GM19099 (cell line): ENCODE measurements around the gene SIGLEC12.

Experiments used
- POLR2A ChIP-seq: IDR thresholded peaks from 3 replicates; pipeline ENCODE4 v1.6.1; 2011; ENCODE audit warnings: low read depth; ENCODE audit not compliant: insufficient read length; ENCODE audit errors: extremely low read depth

SIGLEC12 gene

GRCh38 chr19:51458899-51459505 lies 42.6 kb downstream of the SIGLEC12 start:
- TF ChIP-seq POLR2A, result no peak

DNA sequence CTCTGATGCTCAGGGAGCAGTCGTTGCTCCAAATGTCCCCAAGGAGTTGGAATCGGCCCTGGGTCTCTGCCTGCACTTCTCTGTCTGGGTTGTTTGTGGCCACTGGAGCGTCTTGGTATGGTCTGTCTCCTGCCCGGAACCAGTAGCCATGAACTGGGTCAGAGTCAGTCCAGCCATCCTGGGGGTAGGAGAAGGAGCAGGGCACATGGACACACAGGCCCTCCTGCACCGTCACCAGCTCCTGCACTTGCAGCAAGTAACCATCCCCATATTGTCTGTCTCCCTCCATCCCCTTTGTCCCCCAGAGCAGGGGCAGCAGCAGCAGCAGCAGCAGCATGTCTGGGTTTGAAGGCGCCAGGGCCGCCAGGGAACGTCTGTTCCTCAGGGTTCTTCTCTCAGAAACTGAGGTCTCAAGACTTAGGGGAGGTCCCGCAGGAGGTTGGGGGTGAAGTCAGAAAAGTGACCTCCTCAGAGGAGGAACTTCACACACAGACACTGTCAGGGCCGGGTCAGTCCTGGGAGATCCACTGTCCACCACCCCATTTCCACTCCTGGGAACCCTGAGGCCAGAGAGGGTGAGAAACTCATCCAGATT lies 43.5 kb downstream of the SIGLEC12 start, which contains the start of gene SIGLEC8:
Gene SIGLEC8 (minus strand): TSS at position 404 of the 595 bp plus-strand sequence. CDS start 67 bp downstream, at position 337.
- no peak for TF ChIP-seq POLR2A

GRCh38 chr19:51457351-51458013 lies 44.1 kb downstream of the SIGLEC12 start:
- TF ChIP-seq POLR2A, result no peak

GRCh38 chr19:51456541-51457290 lies 44.9 kb downstream of the SIGLEC12 start:
- TF ChIP-seq POLR2A, result no peak

- TF ChIP-seq POLR2A, result no peak
These were observed 50.8 kb downstream of the SIGLEC12 start for GRCh38 chr19:51450730-51451307.

DNA sequence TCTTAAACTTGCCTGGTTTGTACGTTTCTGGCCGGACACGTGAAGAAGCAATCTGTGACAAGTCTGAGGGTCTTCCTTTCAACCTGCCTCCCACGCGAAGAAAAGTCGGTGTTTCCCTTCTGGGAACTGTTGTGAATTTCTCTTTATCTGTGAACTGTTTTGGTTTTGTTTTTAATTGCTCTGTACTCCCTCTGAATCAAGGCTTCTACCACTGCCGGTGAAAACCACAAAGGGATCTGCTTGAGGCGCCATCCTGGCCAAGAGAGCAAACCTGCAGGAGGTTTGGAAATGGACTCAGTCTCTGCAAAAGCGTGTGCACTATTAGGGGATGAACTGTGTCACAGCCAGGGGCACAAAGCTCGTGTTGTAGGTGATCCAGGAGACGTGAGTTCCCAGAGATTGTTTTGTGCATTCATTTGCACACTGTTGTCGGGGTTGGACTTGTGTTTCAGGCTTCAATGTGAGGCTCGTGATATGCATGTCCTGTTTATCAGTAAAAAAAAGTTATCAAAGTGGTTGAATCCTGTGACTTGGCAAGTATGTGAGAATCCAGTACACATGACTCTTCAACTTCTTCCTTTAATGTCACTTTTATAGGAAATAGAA lies 53.1 kb downstream of the SIGLEC12 start:
- TF ChIP-seq POLR2A, result no peak

GRCh38 chr19:51448011-51448410 lies 53.6 kb downstream of the SIGLEC12 start:
- no peak for TF ChIP-seq POLR2A

- no peak for TF ChIP-seq POLR2A
These were observed 59.9 kb downstream of the SIGLEC12 start for GRCh38 chr19:51441410-51442390.
